GM19467 (cell line): Measurements from ENCODE around the gene TUBB2A.
"Not testable (repeated sequence)": the region's sequence is repeated elsewhere in the genome, so short reads cannot be mapped to it uniquely, and the experiment has no call there.

Experiments used
- ATAC-seq: cut with Tn5 transposase; IDR thresholded peaks from one replicate; pipeline ENCODE4 v1.9.1; 2021; ENCODE audit warnings: mild to moderate bottlenecking, moderate library complexity; ENCODE audit not compliant: unreplicated experiment

TUBB2A gene

GRCh38 chr6:3157131-3157933, at the start of gene TUBB2A:
TSS of gene TUBB2A (minus strand) at chr6:3157544. CDS start at chr6:3157463, 81 bp downstream.
- peak; percentile 82 for ATAC-seq

GRCh38 chr6:3206339-3207015, 49.1 kb upstream of the TUBB2A start:
- no peak for ATAC-seq

- ATAC-seq: no peak
These were observed 48.6 kb upstream of the TUBB2A start for GRCh38 chr6:3205913-3206312.

- ATAC-seq: no peak
These were observed 47.6 kb upstream of the TUBB2A start for GRCh38 chr6:3204921-3205320.

- no peak for ATAC-seq
These were observed 45.8 kb upstream of the TUBB2A start for GRCh38 chr6:3202999-3203696.

- ATAC-seq: no peak
These were observed 44.0 kb upstream of the TUBB2A start for GRCh38 chr6:3201388-3201787.

GRCh38 chr6:3200682-3201081, 43.3 kb upstream of the TUBB2A start:
- no peak for ATAC-seq

- ATAC-seq: no peak
These were observed 42.0 kb upstream of the TUBB2A start for GRCh38 chr6:3199382-3199781.

- ATAC-seq: not testable (repeated sequence)
These were observed 40.4 kb upstream of the TUBB2A start for GRCh38 chr6:3197734-3198133.

GRCh38 chr6:3196770-3197169, 39.4 kb upstream of the TUBB2A start:
- ATAC-seq: no peak

GRCh38 chr6:3195695-3196497, 38.6 kb upstream of the TUBB2A start:
- ATAC-seq: no peak

- ATAC-seq: no peak
These were observed 38.0 kb upstream of the TUBB2A start for GRCh38 chr6:3195420-3195694.

GRCh38 chr6:3194535-3195419, 37.4 kb upstream of the TUBB2A start:
- no peak for ATAC-seq

GRCh38 chr6:3193102-3193849, 35.9 kb upstream of the TUBB2A start:
- no peak for ATAC-seq

GRCh38 chr6:3190779-3191178, 33.4 kb upstream of the TUBB2A start:
- ATAC-seq: no peak

GRCh38 chr6:3190056-3190455, 32.7 kb upstream of the TUBB2A start:
- ATAC-seq: no peak

- ATAC-seq: not testable (repeated sequence)
These were observed 31.8 kb upstream of the TUBB2A start for GRCh38 chr6:3189192-3189591.

GRCh38 chr6:3188262-3188661, 30.9 kb upstream of the TUBB2A start:
- no peak for ATAC-seq

GRCh38 chr6:3186974-3187382, 29.6 kb upstream of the TUBB2A start:
- no peak for ATAC-seq
